Endothelial cell of umbilical vein (primary cell): ENCODE data around the gene RBM39. TPM values are rescaled to one million over a fixed set of nuclear protein-coding genes. Genes with fewer than 3 reads are reported as not detected.

Experiments used
- BruUV-seq: library from RNA; stranded (reverse); fragments of 400-500 nt; replicated peaks from 2 replicates; lab custom pipeline; 2021; lab: Mats Ljungman, UMichigan
- CTCF ChIA-PET: fragments of 300-600, 350-600 bp; sonication (Branson Sonifier 250); formaldehyde crosslinking; loops from one replicate; lab custom pipeline; 2021; ENCODE audit warnings: antibody characterized with exemption, inconsistent platforms; lab: Charles Lee
- POLR2A ChIA-PET: fragments of 300-600, 350-600 bp; sonication (Branson Sonifier 250); formaldehyde crosslinking; loops from one replicate; lab custom pipeline; 2021; ENCODE audit warnings: antibody characterized with exemption, inconsistent platforms; lab: Charles Lee
- DNase-seq: peaks from one replicate; pipeline ENCODE4 v3.0.0-alpha.2; 2011; ENCODE audit warnings: low read depth, low spot score
- FAIRE-seq: peaks from 2 replicates; lab custom pipeline; 2011; peaks lifted over from hg19 to GRCh38; lab: Jason Lieb, UNC
- H2AFZ ChIP-seq: 2 replicates; pipeline ENCODE4 v1.6.0; 2012; ENCODE audit warnings: low read depth, low read length, control low read depth, inconsistent platforms
- H3K27ac ChIP-seq: 2 replicates; pipeline ENCODE4 v1.5.1; 2011; ENCODE audit warnings: low read depth, mild to moderate bottlenecking, control low read depth, low read length, moderate library complexity; ENCODE audit not compliant: insufficient read depth
- H3K27me3 ChIP-seq, 2 experiments: 2 replicates each; pipeline versions ENCODE4 v1.6.0 to v1.6.1; 2011; ENCODE audit warnings: low read length in 2 of 2, mixed read lengths in 1 of 2; ENCODE audit not compliant: control insufficient read depth in 2 of 2, insufficient read depth in 2 of 2
- H3K36me3 ChIP-seq, 2 experiments: 2 replicates in 1 of 2; 3 replicates in 1 of 2; pipeline ENCODE4 v1.5.1; 2011; ENCODE audit warnings: low read length in 2 of 2, mild to moderate bottlenecking in 1 of 2, moderate library complexity in 1 of 2; ENCODE audit not compliant: control insufficient read depth in 2 of 2, insufficient read depth in 2 of 2; ENCODE audit errors: extremely low read depth in 1 of 2
- H3K4me1 ChIP-seq: 3 replicates; pipeline ENCODE4 v1.5.1; 2011; ENCODE audit warnings: mild to moderate bottlenecking, low read length; ENCODE audit not compliant: control insufficient read depth, insufficient read depth; ENCODE audit errors: extremely low read depth
- H3K4me2 ChIP-seq: 2 replicates; pipeline ENCODE4 v1.6.1; 2011; ENCODE audit warnings: low read length, control low read depth, mixed read lengths; ENCODE audit not compliant: insufficient read depth
- H3K4me3 ChIP-seq, 3 experiments: fragments of 200-600 bp in 1 of 3; sonication (generic), shearing (Covaris generic) in 1 of 3; replicated peaks in 1 of 3; 2 replicates each; pipeline ENCODE4 v1.5.1; 2011 to 2016; ENCODE audit warnings: control low read depth in 3 of 3, low read length in 3 of 3, mild to moderate bottlenecking in 2 of 3, inconsistent platforms in 1 of 3, low read depth in 1 of 3, moderate library complexity in 1 of 3; ENCODE audit not compliant: insufficient read depth in 1 of 3
- H3K79me2 ChIP-seq: 2 replicates; pipeline ENCODE4 v1.6.0; 2012; ENCODE audit warnings: low read length, inconsistent platforms; ENCODE audit not compliant: control insufficient read depth, insufficient read depth
- H3K9ac ChIP-seq: replicated peaks from 2 replicates; pipeline ENCODE3; 2011; ENCODE audit warnings: low read length, control low read depth; ENCODE audit not compliant: insufficient read depth; ENCODE audit errors: extremely low read depth
- H3K9me1 ChIP-seq: replicated peaks from 3 replicates; pipeline ENCODE4 v1.6.0; 2011; ENCODE audit warnings: mild to moderate bottlenecking, low read length; ENCODE audit not compliant: control insufficient read depth, insufficient read depth; ENCODE audit errors: extremely low read depth
- H3K9me3 ChIP-seq: replicated peaks from 2 replicates; pipeline ENCODE4 v1.5.1; 2012; ENCODE audit warnings: low read length, inconsistent platforms; ENCODE audit not compliant: control insufficient read depth, insufficient read depth
- H4K20me1 ChIP-seq: replicated peaks from 2 replicates; pipeline ENCODE3; 2011; ENCODE audit warnings: mild to moderate bottlenecking, low read length; ENCODE audit not compliant: control insufficient read depth, insufficient read depth; ENCODE audit errors: extremely low read depth
- CTCF ChIP-seq, 2 donors: IDR thresholded peaks; 1 replicate in 1 of 2; 2 replicates in 1 of 2; pipeline ENCODE4 v1.5.1; 2011; ENCODE audit warnings: low read length in 2 of 2, mild to moderate bottlenecking in 2 of 2, moderate library complexity in 2 of 2, control low read depth in 1 of 2, inconsistent platforms in 1 of 2, low read depth in 1 of 2; ENCODE audit not compliant: insufficient read depth in 1 of 2; ENCODE audit errors: extremely low read depth in 1 of 2
- EZH2 ChIP-seq: IDR thresholded peaks from 2 replicates; pipeline ENCODE4 v1.6.1; 2012; ENCODE audit warnings: borderline replicate concordance, low read depth, mild to moderate bottlenecking, moderate library complexity, low read length, inconsistent platforms; ENCODE audit not compliant: severe bottlenecking
- FOS ChIP-seq: IDR thresholded peaks from 2 replicates; pipeline ENCODE4 v1.6.1; 2011; ENCODE audit warnings: mild to moderate bottlenecking, low read length, moderate library complexity, borderline replicate concordance; ENCODE audit not compliant: insufficient read depth
- GATA2 ChIP-seq: IDR thresholded peaks from 2 replicates; pipeline ENCODE4 v1.7.0; 2011; ENCODE audit warnings: low read depth, mild to moderate bottlenecking, moderate library complexity, mixed read lengths, low read length; ENCODE audit not compliant: insufficient read length, insufficient read depth
- JUN ChIP-seq: IDR thresholded peaks from 2 replicates; pipeline ENCODE4 v1.6.1; 2011; ENCODE audit warnings: borderline replicate concordance, low read depth; ENCODE audit not compliant: insufficient read length, insufficient read depth
- MYC ChIP-seq: IDR thresholded peaks from one replicate; pipeline ENCODE4 v1.6.1; 2011; ENCODE audit warnings: mild to moderate bottlenecking, low read depth, low read length
- POLR2A ChIP-seq: IDR thresholded peaks from 2 replicates; pipeline ENCODE4 v1.6.1; 2012; ENCODE audit warnings: low read depth, mild to moderate bottlenecking, control low read depth, low read length
- POLR2AphosphoS5 ChIP-seq: IDR thresholded peaks from 2 replicates; pipeline ENCODE4 v1.6.1; 2012; ENCODE audit warnings: low read depth, mild to moderate bottlenecking, control low read depth, low read length, moderate library complexity; ENCODE audit not compliant: insufficient read depth
- dilution Hi-C: fragments of 300-500 bp; cut with MboI; formaldehyde crosslinking; loops from one replicate; pipeline ENCODE4 v1.15.0; 2019; ENCODE audit warnings: low sequenced_read_pairs; ENCODE audit not compliant: extremely low pct_ligation_motif_present
- intact Hi-C: fragments of 100-400 bp; cut with micrococcal nuclease; formaldehyde crosslinking; loops from one replicate; pipeline ENCODE4 v1.10.0; 2022
- polyA plus RNA-seq, 4 experiments: library from polyadenylated mRNA; depleted of rRNA in 3 of 4; stranded (reverse) in 3 of 4; unstranded in 1 of 4; fragments of >200 nt; gene quantifications; 2 replicates each; pipeline versions ENCODE4 v1.2.1 to v1.2.3, GENCODE V29; 2011 to 2012; ENCODE audit warnings: missing spikeins in 1 of 4
- total RNA-seq: library from RNA; stranded (reverse); gene quantifications from 2 replicates; pipeline ENCODE4 v1.2.3, GENCODE V29; 2021
- TF ChIP-seq, protein P1 (sequence below): IDR thresholded peaks from 2 replicates; pipeline ENCODE4 v1.6.1; 2011; ENCODE audit not compliant: insufficient read depth, insufficient read length

RBM39 gene
- total and polyA plus RNA-seq, 2 donors (not counting 3 experiments of a cell fraction or from before 2014, with no cell fraction given): 106 to 309 TPM

- peaks cover 3% of the 10 kb centered on the region for H3K79me2 ChIP-seq
- peaks cover 3 to 9% of the 10 kb centered on the region in 2 experiments for H3K36me3 ChIP-seq
- DNase-seq (no peak), FAIRE-seq (no peak)
- H2AFZ ChIP-seq: no peak overlapping the region
- H3K4me1 ChIP-seq: no peaks in the 10 kb centered on the region
- H4K20me1 ChIP-seq: no peaks in the 10 kb centered on the region
- H3K27ac ChIP-seq: no peak overlapping the region
- no TSS peak for BruUV-seq
- TF ChIP-seq, protein P1, sequence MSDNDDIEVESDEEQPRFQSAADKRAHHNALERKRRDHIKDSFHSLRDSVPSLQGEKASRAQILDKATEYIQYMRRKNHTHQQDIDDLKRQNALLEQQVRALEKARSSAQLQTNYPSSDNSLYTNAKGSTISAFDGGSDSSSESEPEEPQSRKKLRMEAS: no peak
- no peak for TF ChIP-seq EZH2
- TF ChIP-seq MYC: no peak
- TF ChIP-seq GATA2: no peak
- no peak for TF ChIP-seq JUN
- TF ChIP-seq FOS: no peak
- TF ChIP-seq POLR2A: no peak
- no peak for TF ChIP-seq CTCF (IDR thresholded peaks at IDR 0.05; ENCODE audit: extremely low read depth in 1 of 2, insufficient read depth in 1 of 2, low read depth in 1 of 2, low read length in 2 of 2)
- no peak for TF ChIP-seq POLR2AphosphoS5
- no peak overlapping the region for H3K4me3 ChIP-seq
- intact Hi-C loops: no loop called here
- H3K9me1 ChIP-seq: no peaks in the 10 kb centered on the region
- dilution Hi-C loops: no loop called here
- POLR2A ChIA-PET: no interaction called here
- H3K27me3 ChIP-seq: no peaks in the 10 kb centered on the region
- H3K4me2 ChIP-seq: no peak overlapping the region
- CTCF ChIA-PET: interaction anchor here (0.6 to 1.1 kb wide), 3 partner anchors 10 to 202 kb away, joined by 3 read pairs; no protein-coding TSS in a partner anchor
- no peaks in the 10 kb centered on the region for H3K9me3 ChIP-seq
- H3K9ac ChIP-seq: no peak overlapping the region
These were observed 72.8 kb downstream of the RBM39 start for GRCh38 chr20:35669221-35669620.
